Parathyroid adenoma (tissue), 2 donors: ENCODE results near the gene ABCC3.

Source experiments
- H2AFZ ChIP-seq: fragments of 300-600 bp; sonication (generic); one replicate; pipeline ENCODE4 v1.7.0; 2017; ENCODE audit warnings: antibody characterized with exemption, mild to moderate bottlenecking
- H3K27ac ChIP-seq: fragments of 300-600 bp; sonication (generic); one replicate; pipeline ENCODE4 v1.7.0; 2017
- H3K27me3 ChIP-seq: fragments of 300-600 bp; sonication (generic); one replicate; pipeline ENCODE4 v1.7.0; 2017; ENCODE audit warnings: low read length; ENCODE audit not compliant: control insufficient read depth, insufficient read depth
- H3K36me3 ChIP-seq: fragments of 300-600 bp; sonication (generic); one replicate; pipeline ENCODE4 v1.7.0; 2017; ENCODE audit warnings: low read length; ENCODE audit not compliant: control insufficient read depth, insufficient read depth
- H3K4me1 ChIP-seq: fragments of 300-600 bp; sonication (generic); one replicate; pipeline ENCODE4 v1.7.0; 2017; ENCODE audit warnings: control low read depth
- H3K4me2 ChIP-seq: fragments of 300-600 bp; sonication (generic); one replicate; pipeline ENCODE4 v1.7.0; 2017; ENCODE audit warnings: low read length
- H3K4me3 ChIP-seq: fragments of 300-600 bp; sonication (generic); one replicate; pipeline ENCODE4 v1.7.0; 2017; ENCODE audit warnings: low read depth, low read length
- H3K79me2 ChIP-seq: fragments of 300-600 bp; sonication (generic); one replicate; pipeline ENCODE4 v1.7.0; 2017; ENCODE audit warnings: control low read depth
- H3K9ac ChIP-seq: fragments of 300-600 bp; sonication (generic); one replicate; pipeline ENCODE4 v1.7.0; 2017; ENCODE audit warnings: mild to moderate bottlenecking
- H3K9me3 ChIP-seq: fragments of 300-600 bp; sonication (generic); one replicate; pipeline ENCODE4 v1.7.0; 2017; ENCODE audit warnings: low read length; ENCODE audit not compliant: control insufficient read depth
- CTCF ChIP-seq: fragments of 300-600 bp; sonication (generic); IDR thresholded peaks from one replicate; pipeline ENCODE4 v1.7.0; 2017; ENCODE audit warnings: antibody characterized with exemption, mild to moderate bottlenecking
- donor health status: primary hyperparathyroidism.

Gene ABCC3

GRCh38 chr17:50661348-50661747, 26.7 kb downstream of the ABCC3 start:
- Histone ChIP-seq H3K27me3 (no peaks in the 10 kb centered on the region), H3K4me1 (peaks cover 49% of the 10 kb centered on the region), H3K9me3 (no peaks in the 10 kb centered on the region), H3K79me2 (no peaks in the 10 kb centered on the region), H3K27ac (peak overlapping the region; percentile 95), H2AFZ (peak overlapping the region; percentile 98), H3K36me3 (no peaks in the 10 kb centered on the region), H3K4me2 (peak overlapping the region; percentile 48), H3K9ac (peak overlapping the region; percentile 50), H3K4me3 (no peak overlapping the region)
- TF ChIP-seq CTCF = no peak

GRCh38 chr17:50661795-50662391, 27.2 kb downstream of the ABCC3 start:
- H2AFZ ChIP-seq = peak overlapping the region; percentile 74
- peak overlapping the region; percentile 95 for H3K27ac ChIP-seq
- no peak overlapping the region for H3K9ac ChIP-seq
- no peaks in the 10 kb centered on the region for H3K9me3 ChIP-seq
- H3K27me3 ChIP-seq = no peaks in the 10 kb centered on the region
- peaks cover 49% of the 10 kb centered on the region for H3K4me1 ChIP-seq
- no peaks in the 10 kb centered on the region for H3K36me3 ChIP-seq
- H3K4me3 ChIP-seq = no peak overlapping the region
- no peak for TF ChIP-seq CTCF
- no peaks in the 10 kb centered on the region for H3K79me2 ChIP-seq
- peak overlapping the region; percentile 48 for H3K4me2 ChIP-seq

- no peak overlapping the region for H3K4me2 ChIP-seq
- H3K4me3 ChIP-seq = no peak overlapping the region
- H3K27ac ChIP-seq = peak overlapping the region; percentile 95
- TF ChIP-seq CTCF = no peak
- no peaks in the 10 kb centered on the region for H3K27me3 ChIP-seq
- H3K79me2 ChIP-seq = no peaks in the 10 kb centered on the region
- H2AFZ ChIP-seq = no peak overlapping the region
- no peak overlapping the region for H3K9ac ChIP-seq
- H3K36me3 ChIP-seq = no peaks in the 10 kb centered on the region
- no peaks in the 10 kb centered on the region for H3K9me3 ChIP-seq
- peaks cover 50% of the 10 kb centered on the region for H3K4me1 ChIP-seq
Observed at GRCh38 chr17:50662632-50663225, 28.0 kb downstream of the ABCC3 start.

- no peaks in the 10 kb centered on the region for H3K9me3 ChIP-seq
- peak overlapping the region; percentile 33 for H2AFZ ChIP-seq
- H3K4me3 ChIP-seq = no peak overlapping the region
- H3K27me3 ChIP-seq = no peaks in the 10 kb centered on the region
- peaks cover 54% of the 10 kb centered on the region for H3K4me1 ChIP-seq
- TF ChIP-seq CTCF = no peak
- H3K9ac ChIP-seq = no peak overlapping the region
- no peaks in the 10 kb centered on the region for H3K79me2 ChIP-seq
- H3K27ac ChIP-seq = peak overlapping the region; percentile 54
- no peak overlapping the region for H3K4me2 ChIP-seq
- no peaks in the 10 kb centered on the region for H3K36me3 ChIP-seq
Observed at GRCh38 chr17:50663812-50664374, 29.2 kb downstream of the ABCC3 start.
